ENCODE results near the gene ARHGAP8.

Gene ARHGAP8

DNA sequence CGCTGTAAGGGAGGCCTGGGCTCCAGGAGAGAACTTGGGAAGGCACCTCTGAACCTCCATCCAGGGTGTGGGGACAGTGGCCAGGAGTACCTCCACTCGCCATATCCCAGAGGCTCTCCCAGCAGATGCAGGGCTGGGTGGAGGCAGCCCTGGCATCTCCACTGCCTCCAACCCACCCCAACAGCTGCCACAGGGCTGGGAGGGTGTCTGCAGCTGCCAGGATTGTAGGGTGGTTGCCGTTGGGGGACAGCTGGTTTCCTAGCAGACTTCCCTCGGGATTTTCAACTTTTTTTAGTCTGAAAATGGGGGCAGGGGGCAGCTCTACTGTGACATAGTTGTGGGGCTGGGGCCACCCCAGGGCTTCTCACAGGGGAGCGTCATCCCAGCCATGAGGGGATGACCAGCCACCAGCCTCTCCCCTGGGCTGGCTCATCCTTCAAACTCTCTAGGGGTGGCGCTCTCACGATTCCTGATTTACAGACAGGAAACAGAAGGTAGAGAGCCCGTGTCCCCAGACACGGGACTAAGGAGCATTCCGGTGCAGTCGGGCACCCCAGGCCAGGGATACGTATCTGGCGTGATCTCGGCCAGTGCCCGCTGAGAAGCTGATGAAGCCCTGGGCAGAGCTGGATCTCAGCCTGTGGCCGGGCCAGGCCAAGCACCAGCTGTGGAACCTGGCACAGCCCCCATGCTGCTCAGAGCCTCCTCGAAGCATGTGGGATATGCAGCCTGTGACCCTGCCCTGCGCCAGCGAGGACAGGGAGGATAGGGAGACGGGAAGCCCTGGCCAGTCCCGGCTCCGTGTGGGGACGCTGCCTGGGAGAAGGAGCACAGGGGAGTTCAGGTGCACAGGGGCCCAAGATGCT lies 40.5 kb upstream of the ARHGAP8 start:
- Histone ChIP-seq H3K4ac (ENCODE audit: low read depth, low read length) (no peak overlapping the region), H3K56ac (ENCODE audit: low read length) (no peak overlapping the region), H3K79me1 (ENCODE audit: low read length) (no peaks in the 10 kb centered on the region), H2BK15ac (replicated peaks; ENCODE audit: low read depth) (no peak overlapping the region), H2BK5ac (ENCODE audit: low read length) (no peak overlapping the region), H3K18ac (ENCODE audit: low read length) (no peak overlapping the region), H4K5ac (ENCODE audit: low read length) (no peak overlapping the region), H3K4me1 (ENCODE audit: control insufficient read depth, low read depth, low read length) (no peaks in the 10 kb centered on the region), H2BK120ac (ENCODE audit: low read depth, low read length) (no peak overlapping the region), H4K8ac (ENCODE audit: low read depth, low read length) (no peak overlapping the region), H3K27me3 (ENCODE audit: insufficient read depth, low read length, poor library complexity) (no peaks in the 10 kb centered on the region), H3K36me3 (ENCODE audit: control insufficient read depth, insufficient read depth, low read length) (no peaks in the 10 kb centered on the region), H3K79me2 (ENCODE audit: control insufficient read depth, insufficient read depth, low read length) (no peaks in the 10 kb centered on the region), H2AK5ac (ENCODE audit: low read length) (no peak overlapping the region), H3K23ac (ENCODE audit: low read length) (no peak overlapping the region), H3K9ac (ENCODE audit: low read length) (no peak overlapping the region), H3K4me2 (ENCODE audit: low read length) (no peak overlapping the region), H3K4me3 (ENCODE audit: low read length) (no peak overlapping the region), H3K27ac (ENCODE audit: low read depth, low read length) (no peak overlapping the region)
- DNase-seq, result no peak
- no CpG with 5 or more reads among the region's 23 CpGs for WGBS (ENCODE audit: extremely low coverage, insufficient coverage, low lambda C conversion rate)

DNA sequence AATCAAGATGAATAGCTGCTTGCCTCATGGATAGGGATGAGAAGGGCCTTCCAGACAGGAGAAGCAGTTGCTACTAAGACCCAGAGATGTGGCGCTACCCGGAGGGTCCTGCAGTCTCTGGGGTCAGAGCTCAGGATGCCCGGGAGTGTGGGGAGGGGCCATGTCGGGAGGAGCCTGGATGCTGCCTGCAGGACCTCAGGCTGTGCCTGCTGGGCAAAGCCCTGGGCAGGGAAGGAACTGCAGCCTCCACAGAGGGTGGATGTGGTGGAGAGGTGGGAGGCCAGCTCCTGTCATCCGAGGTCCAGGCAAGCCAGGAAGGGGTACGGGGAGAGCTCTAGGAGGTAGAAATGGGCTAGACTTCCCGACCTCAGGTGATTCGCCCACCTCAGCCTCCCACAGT lies 39.4 kb upstream of the ARHGAP8 start:
- Histone ChIP-seq H3K79me2 (ENCODE audit: control insufficient read depth, insufficient read depth, low read length) (no peaks in the 10 kb centered on the region), H3K23ac (ENCODE audit: low read length) (no peak overlapping the region), H3K27ac (ENCODE audit: low read depth, low read length) (no peak overlapping the region), H4K8ac (ENCODE audit: low read depth, low read length) (no peak overlapping the region), H2BK15ac (replicated peaks; ENCODE audit: low read depth) (no peak overlapping the region), H3K4me1 (ENCODE audit: control insufficient read depth, low read depth, low read length) (no peaks in the 10 kb centered on the region), H3K4me3 (ENCODE audit: low read length) (no peak overlapping the region), H3K4me2 (ENCODE audit: low read length) (no peak overlapping the region), H4K5ac (ENCODE audit: low read length) (no peak overlapping the region), H3K27me3 (ENCODE audit: insufficient read depth, low read length, poor library complexity) (no peaks in the 10 kb centered on the region), H3K4ac (ENCODE audit: low read depth, low read length) (no peak overlapping the region), H2BK5ac (ENCODE audit: low read length) (no peak overlapping the region), H3K79me1 (ENCODE audit: low read length) (no peaks in the 10 kb centered on the region), H3K36me3 (ENCODE audit: control insufficient read depth, insufficient read depth, low read length) (no peaks in the 10 kb centered on the region), H3K9ac (ENCODE audit: low read length) (no peak overlapping the region), H3K56ac (ENCODE audit: low read length) (no peak overlapping the region), H2BK120ac (ENCODE audit: low read depth, low read length) (no peak overlapping the region), H2AK5ac (ENCODE audit: low read length) (no peak overlapping the region), H3K18ac (ENCODE audit: low read length) (no peak overlapping the region)
- no peak for DNase-seq
- no CpG with 5 or more reads among the region's 8 CpGs for WGBS (ENCODE audit: extremely low coverage, insufficient coverage, low lambda C conversion rate)

DNA sequence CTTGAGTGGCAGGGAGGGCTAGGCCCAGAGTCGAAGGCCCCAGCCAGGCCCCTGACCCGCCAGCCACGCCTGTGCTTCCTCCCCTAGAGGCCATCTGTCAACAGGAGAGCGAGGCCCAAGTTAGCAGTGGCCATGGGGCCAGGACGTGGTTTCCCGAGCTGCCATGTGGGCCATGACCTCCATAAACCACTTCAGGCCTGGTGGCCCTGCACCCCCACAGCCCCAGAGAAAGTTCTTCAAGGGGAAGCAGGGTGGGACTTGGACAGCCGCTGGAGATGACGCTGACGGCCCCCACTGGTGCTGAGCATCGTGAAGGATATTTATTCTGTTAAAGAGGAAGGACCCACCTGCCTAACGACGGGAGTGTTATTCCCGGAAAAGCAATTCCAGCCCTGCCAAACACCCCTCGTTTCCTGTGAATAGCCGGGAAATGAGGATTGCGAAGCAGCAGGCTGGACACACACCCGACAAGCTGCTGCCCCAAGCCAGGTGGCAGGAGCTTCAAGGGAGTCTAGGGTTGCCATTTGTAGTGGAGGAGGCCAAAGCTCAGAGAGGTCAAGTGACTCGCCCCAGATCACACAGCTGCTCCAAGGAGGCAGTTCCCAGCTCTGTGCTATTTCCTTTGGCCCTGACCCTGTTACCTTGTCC lies 37.5 kb upstream of the ARHGAP8 start:
- H3K4me2 ChIP-seq (ENCODE audit: low read length), result no peak overlapping the region
- H3K4ac ChIP-seq (ENCODE audit: low read depth, low read length), result no peak overlapping the region
- H3K79me1 ChIP-seq (ENCODE audit: low read length), result no peaks in the 10 kb centered on the region
- no peaks in the 10 kb centered on the region for H3K36me3 ChIP-seq (ENCODE audit: control insufficient read depth, insufficient read depth, low read length)
- no peaks in the 10 kb centered on the region for H3K27me3 ChIP-seq (ENCODE audit: insufficient read depth, low read length, poor library complexity)
- no peak overlapping the region for H2BK120ac ChIP-seq (ENCODE audit: low read depth, low read length)
- H3K23ac ChIP-seq (ENCODE audit: low read length), result no peak overlapping the region
- WGBS (ENCODE audit: extremely low coverage, insufficient coverage, low lambda C conversion rate), result no CpG with 5 or more reads among the region's 18 CpGs
- no peak for DNase-seq
- H3K9ac ChIP-seq (ENCODE audit: low read length), result no peak overlapping the region
- H3K18ac ChIP-seq (ENCODE audit: low read length), result no peak overlapping the region
- H3K4me1 ChIP-seq (ENCODE audit: control insufficient read depth, low read depth, low read length), result no peaks in the 10 kb centered on the region
- no peak overlapping the region for H4K8ac ChIP-seq (ENCODE audit: low read depth, low read length)
- no peak overlapping the region for H4K5ac ChIP-seq (ENCODE audit: low read length)
- no peaks in the 10 kb centered on the region for H3K79me2 ChIP-seq (ENCODE audit: control insufficient read depth, insufficient read depth, low read length)
- no peak overlapping the region for H2BK5ac ChIP-seq (ENCODE audit: low read length)
- no peak overlapping the region for H2AK5ac ChIP-seq (ENCODE audit: low read length)
- no peak overlapping the region for H2BK15ac ChIP-seq (replicated peaks; ENCODE audit: low read depth)
- H3K56ac ChIP-seq (ENCODE audit: low read length), result no peak overlapping the region
- H3K4me3 ChIP-seq (ENCODE audit: low read length), result no peak overlapping the region
- H3K27ac ChIP-seq (ENCODE audit: low read depth, low read length), result no peak overlapping the region

DNA sequence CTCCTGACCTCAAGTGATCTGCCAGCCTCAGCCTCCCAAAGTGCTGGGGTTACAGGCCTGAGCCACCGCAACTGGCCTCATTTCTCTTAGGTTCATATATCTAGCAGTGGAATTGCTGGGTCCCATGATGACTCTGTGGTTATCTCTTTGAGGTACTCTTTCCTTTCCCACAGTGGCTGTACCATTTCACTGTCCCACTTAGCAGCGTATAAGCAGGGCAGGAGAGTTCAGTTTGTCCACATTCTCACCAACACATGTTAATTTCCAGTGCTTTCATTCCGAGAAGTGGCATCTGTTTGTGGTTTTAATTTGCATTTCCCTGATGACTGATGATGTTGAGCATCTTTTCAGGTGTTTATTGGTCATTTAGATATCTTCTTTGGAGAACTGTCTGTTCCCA lies 34.0 kb upstream of the ARHGAP8 start:
- H3K9ac ChIP-seq (ENCODE audit: low read length), result no peak overlapping the region
- H2BK120ac ChIP-seq (ENCODE audit: low read depth, low read length), result no peak overlapping the region
- H3K27ac ChIP-seq (ENCODE audit: low read depth, low read length), result no peak overlapping the region
- no peak overlapping the region for H3K23ac ChIP-seq (ENCODE audit: low read length)
- no peak overlapping the region for H4K5ac ChIP-seq (ENCODE audit: low read length)
- no peak overlapping the region for H2AK5ac ChIP-seq (ENCODE audit: low read length)
- no peak for DNase-seq
- no peak overlapping the region for H3K56ac ChIP-seq (ENCODE audit: low read length)
- no peaks in the 10 kb centered on the region for H3K79me2 ChIP-seq (ENCODE audit: control insufficient read depth, insufficient read depth, low read length)
- no peak overlapping the region for H3K4me3 ChIP-seq (ENCODE audit: low read length)
- H3K27me3 ChIP-seq (ENCODE audit: insufficient read depth, low read length, poor library complexity), result no peaks in the 10 kb centered on the region
- H2BK5ac ChIP-seq (ENCODE audit: low read length), result no peak overlapping the region
- WGBS (ENCODE audit: extremely low coverage, insufficient coverage, low lambda C conversion rate), result no CpG with 5 or more reads among the region's 3 CpGs
- H3K4me1 ChIP-seq (ENCODE audit: control insufficient read depth, low read depth, low read length), result no peaks in the 10 kb centered on the region
- H3K36me3 ChIP-seq (ENCODE audit: control insufficient read depth, insufficient read depth, low read length), result no peaks in the 10 kb centered on the region
- H3K4me2 ChIP-seq (ENCODE audit: low read length), result no peak overlapping the region
- no peaks in the 10 kb centered on the region for H3K79me1 ChIP-seq (ENCODE audit: low read length)
- no peak overlapping the region for H4K8ac ChIP-seq (ENCODE audit: low read depth, low read length)
- no peak overlapping the region for H2BK15ac ChIP-seq (replicated peaks; ENCODE audit: low read depth)
- H3K4ac ChIP-seq (ENCODE audit: low read depth, low read length), result no peak overlapping the region
- no peak overlapping the region for H3K18ac ChIP-seq (ENCODE audit: low read length)

DNA sequence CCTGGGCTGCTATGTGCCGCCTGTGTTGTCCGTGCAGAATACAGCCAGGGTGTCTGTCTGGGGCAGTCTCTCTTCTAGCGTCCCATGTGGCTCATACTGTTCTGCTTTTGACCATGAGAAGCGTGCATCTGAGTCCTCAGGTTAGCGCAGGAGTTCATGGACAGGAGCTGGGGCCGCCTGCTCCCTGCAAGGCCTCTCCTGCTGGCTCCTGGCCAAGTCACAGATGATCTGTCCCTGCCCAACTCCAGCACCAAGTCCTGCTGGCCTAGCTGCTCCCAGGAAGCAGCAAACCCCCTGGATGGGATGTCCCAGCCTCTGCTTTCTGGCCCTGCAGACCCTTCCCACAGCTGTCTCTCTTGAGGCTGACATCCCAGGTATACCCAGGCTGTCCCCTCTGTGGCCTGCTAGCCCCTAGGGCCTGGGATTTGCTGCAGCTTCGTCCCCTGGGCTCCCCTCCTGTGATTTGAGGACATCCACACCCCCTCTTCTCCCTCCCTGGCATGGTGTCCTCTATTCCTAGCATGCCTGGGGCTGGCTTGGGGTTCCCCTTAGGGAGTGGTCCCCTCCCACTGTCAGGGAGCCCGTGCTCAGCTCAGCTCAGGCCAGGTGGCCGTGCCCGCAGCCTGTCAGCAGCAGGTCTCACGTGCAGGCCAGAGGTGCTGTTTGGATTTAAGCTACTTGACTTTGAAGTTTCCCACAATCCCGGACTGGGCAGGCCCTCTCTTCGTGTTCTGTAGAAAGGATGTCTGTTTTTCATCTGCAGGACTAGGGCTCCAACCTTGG lies 32.6 kb upstream of the ARHGAP8 start:
- H3K27me3 ChIP-seq (ENCODE audit: insufficient read depth, low read length, poor library complexity), result no peaks in the 10 kb centered on the region
- no peak overlapping the region for H3K4ac ChIP-seq (ENCODE audit: low read depth, low read length)
- H3K56ac ChIP-seq (ENCODE audit: low read length), result no peak overlapping the region
- H3K18ac ChIP-seq (ENCODE audit: low read length), result no peak overlapping the region
- no peak overlapping the region for H2AK5ac ChIP-seq (ENCODE audit: low read length)
- no peak overlapping the region for H3K23ac ChIP-seq (ENCODE audit: low read length)
- no peak overlapping the region for H4K5ac ChIP-seq (ENCODE audit: low read length)
- H2BK120ac ChIP-seq (ENCODE audit: low read depth, low read length), result no peak overlapping the region
- H4K8ac ChIP-seq (ENCODE audit: low read depth, low read length), result no peak overlapping the region
- no peak overlapping the region for H3K4me2 ChIP-seq (ENCODE audit: low read length)
- WGBS (ENCODE audit: extremely low coverage, insufficient coverage, low lambda C conversion rate), result no CpG with 5 or more reads among the region's 13 CpGs
- no peaks in the 10 kb centered on the region for H3K79me1 ChIP-seq (ENCODE audit: low read length)
- no peak for DNase-seq
- no peak overlapping the region for H3K27ac ChIP-seq (ENCODE audit: low read depth, low read length)
- H3K36me3 ChIP-seq (ENCODE audit: control insufficient read depth, insufficient read depth, low read length), result no peaks in the 10 kb centered on the region
- no peak overlapping the region for H3K4me3 ChIP-seq (ENCODE audit: low read length)
- H3K79me2 ChIP-seq (ENCODE audit: control insufficient read depth, insufficient read depth, low read length), result no peaks in the 10 kb centered on the region
- no peaks in the 10 kb centered on the region for H3K4me1 ChIP-seq (ENCODE audit: control insufficient read depth, low read depth, low read length)
- no peak overlapping the region for H2BK15ac ChIP-seq (replicated peaks; ENCODE audit: low read depth)
- H3K9ac ChIP-seq (ENCODE audit: low read length), result no peak overlapping the region
- H2BK5ac ChIP-seq (ENCODE audit: low read length), result no peak overlapping the region

Measured in mesendoderm (in vitro differentiated cells).